Ovary (tissue), 9 donors: ENCODE data around the gene TLN1. TPM values are rescaled to one million over a fixed set of nuclear protein-coding genes. Genes with fewer than 3 reads are reported as not detected.

Experiments
- DNase-seq, 5 donors: peaks; one replicate each; pipeline ENCODE4 v3.0.0-alpha.2; 2019 to 2020
- H3K27ac ChIP-seq, 2 donors: fragments of 200-600 bp; one replicate each; pipeline versions ENCODE4 v1.5.1 to v1.8.0; 2019 to 2022
- H3K27me3 ChIP-seq: fragments of 200-600 bp; one replicate; pipeline ENCODE4 v1.8.0; 2022
- H3K36me3 ChIP-seq: fragments of 200-600 bp; sonication (generic); one replicate; pipeline ENCODE4 v1.5.1; 2019
- H3K4me1 ChIP-seq: one replicate; pipeline ENCODE4 v1.8.1; 2013; ENCODE audit warnings: mild to moderate bottlenecking, moderate library complexity; ENCODE audit not compliant: insufficient read depth
- H3K4me3 ChIP-seq: fragments of 200-600 bp; sonication (generic); one replicate; pipeline ENCODE4 v1.5.1; 2017
- H3K9me3 ChIP-seq, 2 donors: fragments of 200-600 bp in 1 of 2; sonication (generic) in 1 of 2; one replicate each; pipeline versions ENCODE4 v1.5.1 to v1.8.1; 2013 to 2019; ENCODE audit warnings: mild to moderate bottlenecking in 1 of 2, moderate library complexity in 1 of 2
- EP300 ChIP-seq: sonication (generic); formaldehyde crosslinking; IDR thresholded peaks from one replicate; pipeline ENCODE4 v1.6.1; 2017; ENCODE audit warnings: antibody characterized with exemption
- POLR2A ChIP-seq: fragments of 450-650 bp; IDR thresholded peaks from one replicate; pipeline ENCODE4 v1.6.1; 2017; ENCODE audit warnings: antibody characterized with exemption, mild to moderate bottlenecking, moderate library complexity
- WGBS, 3 donors: extraction: QIAGEN DNeasy Blood & Tissue Kit in 1 of 3; methylation state at CpG; one replicate each; pipeline versions ENCODE4 v1.1.5 to v1.1.7; 2013 to 2017; 5-methylcytosine and 5-hydroxymethylcytosine counted together
- intact Hi-C, 4 donors: fragments of 100-400 bp; cut with DNase I; formaldehyde crosslinking; loops; one replicate each; pipeline versions ENCODE4 v1.11.0 to v1.15.1; 2022 to 2023
- polyA plus RNA-seq, 2 donors: library from polyadenylated mRNA; stranded (reverse); fragments of 200-250 nt in 1 of 2; fragments of 350-450 nt in 1 of 2; fragmentation: Illumina TruSeq in 1 of 2; extraction: RNeasy Lipid Tissue Mini Kit (QIAGEN cat#74804) in 1 of 2; gene quantifications; one replicate each; pipeline ENCODE4 v1.2.3, GENCODE V29; 2013 to 2014
- total RNA-seq, 7 donors: library from RNA; depleted of rRNA in 2 of 7; stranded (reverse); fragments of >200 nt in 2 of 7; fragmentation: NEBNext Ultra II Directional in 3 of 7; extraction: Animal tissue kit (Norgen Biotek cat#: 25700) in 3 of 7; gene quantifications; one replicate each; pipeline versions ENCODE4 v1.1.0 to v1.2.4, GENCODE V29; 2016 to 2023
- TF ChIP-seq, protein P1 (sequence below), 3 donors: fragments of 450-650 bp in 2 of 3; fragments of 200-600 bp in 1 of 3; IDR thresholded peaks; one replicate each; pipeline versions ENCODE4 v1.5.1 to v1.8.0; 2016 to 2022; ENCODE audit warnings: antibody characterized with exemption in 3 of 3, mild to moderate bottlenecking in 1 of 3
- donor health status: DM: no; HTN: no; CAD: no; lungs with moderate emphysema.
- donor health status: DM: no; HTN: no; CAD: no.
- donor health status: Bipolar disorder and iron deficiency.
- donor health status: DM: yes; HTN: yes; CAD: no.
- donor health status: DM: no; HTN: no; CAD: no.
- donor health status: DM: yes; HTN: yes; CAD: no.

The TLN1 gene
- total and polyA plus RNA-seq, 9 donors = 106 to 344 (median 271) TPM

DNA sequence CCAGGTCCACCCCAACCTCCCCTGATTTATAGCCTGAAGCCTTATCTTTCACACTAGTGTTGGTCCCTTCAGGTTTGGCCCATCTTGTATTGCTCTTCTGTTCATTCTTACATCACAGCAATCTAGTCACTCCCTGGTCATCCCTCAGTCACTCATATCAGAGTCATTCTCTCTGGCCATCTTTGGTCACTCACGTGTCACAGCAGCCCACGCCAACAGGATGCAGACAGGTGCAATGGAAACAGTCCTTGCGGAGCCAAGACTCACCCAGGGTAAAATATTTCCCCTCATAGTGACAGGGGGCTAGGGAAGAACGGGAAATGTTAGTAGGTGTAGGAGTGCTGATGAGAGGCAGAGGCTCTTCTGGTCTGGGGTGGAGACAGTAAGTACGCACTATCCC, 21.5 kb upstream of the TLN1 start:
- intact Hi-C loops = loop anchor here in 1 of 4 donors (10.0 kb wide), 1 partner anchor 1711 kb away; the partner anchor contains the start of gene ZBTB5
- DNase-seq = no peak
- WGBS, 3 donors = 85 to 88% (median 85%) methylated on average over 5 of the region's 5 CpGs
- Histone ChIP-seq H3K27me3 (no peaks in the 10 kb centered on the region), H3K4me1 (peaks cover 9% of the 10 kb centered on the region), H3K27ac (no peak overlapping the region), H3K9me3 (no peaks in the 10 kb centered on the region), H3K36me3 (no peaks in the 10 kb centered on the region), H3K4me3 (no peak overlapping the region)
- TF ChIP-seq, protein P1, sequence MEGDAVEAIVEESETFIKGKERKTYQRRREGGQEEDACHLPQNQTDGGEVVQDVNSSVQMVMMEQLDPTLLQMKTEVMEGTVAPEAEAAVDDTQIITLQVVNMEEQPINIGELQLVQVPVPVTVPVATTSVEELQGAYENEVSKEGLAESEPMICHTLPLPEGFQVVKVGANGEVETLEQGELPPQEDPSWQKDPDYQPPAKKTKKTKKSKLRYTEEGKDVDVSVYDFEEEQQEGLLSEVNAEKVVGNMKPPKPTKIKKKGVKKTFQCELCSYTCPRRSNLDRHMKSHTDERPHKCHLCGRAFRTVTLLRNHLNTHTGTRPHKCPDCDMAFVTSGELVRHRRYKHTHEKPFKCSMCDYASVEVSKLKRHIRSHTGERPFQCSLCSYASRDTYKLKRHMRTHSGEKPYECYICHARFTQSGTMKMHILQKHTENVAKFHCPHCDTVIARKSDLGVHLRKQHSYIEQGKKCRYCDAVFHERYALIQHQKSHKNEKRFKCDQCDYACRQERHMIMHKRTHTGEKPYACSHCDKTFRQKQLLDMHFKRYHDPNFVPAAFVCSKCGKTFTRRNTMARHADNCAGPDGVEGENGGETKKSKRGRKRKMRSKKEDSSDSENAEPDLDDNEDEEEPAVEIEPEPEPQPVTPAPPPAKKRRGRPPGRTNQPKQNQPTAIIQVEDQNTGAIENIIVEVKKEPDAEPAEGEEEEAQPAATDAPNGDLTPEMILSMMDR (IDR thresholded peaks at IDR 0.05) = no peak

DNA sequence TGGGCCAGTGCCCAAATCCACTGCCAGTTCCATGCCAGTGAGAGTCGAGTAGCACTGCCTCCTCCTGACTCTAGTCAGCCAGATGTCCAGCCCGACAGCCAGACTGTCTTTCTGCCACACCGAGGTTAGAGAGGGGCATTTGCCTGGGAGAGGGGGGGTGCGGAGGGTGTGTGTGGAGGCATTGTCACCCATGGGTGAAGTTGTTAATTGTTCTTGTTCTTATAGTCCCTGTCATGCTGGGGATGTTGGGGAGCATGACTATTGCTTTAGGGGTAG, 18.2 kb upstream of the TLN1 start:
- Histone ChIP-seq H3K36me3 (no peaks in the 10 kb centered on the region), H3K27ac (no peak overlapping the region), H3K9me3 (no peaks in the 10 kb centered on the region), H3K4me3 (no peak overlapping the region), H3K27me3 (no peaks in the 10 kb centered on the region), H3K4me1 (peaks cover 22% of the 10 kb centered on the region)
- no peak for DNase-seq
- 49 to 61% (median 54%) methylated on average over 4 of the region's 4 CpGs for WGBS, 3 donors
- intact Hi-C loops = loop anchor here in 1 of 4 donors (10.0 kb wide), 1 partner anchor 1715 kb away; the partner anchor contains the start of gene ZBTB5
- TF ChIP-seq, protein P1 (IDR thresholded peaks at IDR 0.05) = no peak
- TF ChIP-seq POLR2A (no peak), EP300 (no peak)

DNA sequence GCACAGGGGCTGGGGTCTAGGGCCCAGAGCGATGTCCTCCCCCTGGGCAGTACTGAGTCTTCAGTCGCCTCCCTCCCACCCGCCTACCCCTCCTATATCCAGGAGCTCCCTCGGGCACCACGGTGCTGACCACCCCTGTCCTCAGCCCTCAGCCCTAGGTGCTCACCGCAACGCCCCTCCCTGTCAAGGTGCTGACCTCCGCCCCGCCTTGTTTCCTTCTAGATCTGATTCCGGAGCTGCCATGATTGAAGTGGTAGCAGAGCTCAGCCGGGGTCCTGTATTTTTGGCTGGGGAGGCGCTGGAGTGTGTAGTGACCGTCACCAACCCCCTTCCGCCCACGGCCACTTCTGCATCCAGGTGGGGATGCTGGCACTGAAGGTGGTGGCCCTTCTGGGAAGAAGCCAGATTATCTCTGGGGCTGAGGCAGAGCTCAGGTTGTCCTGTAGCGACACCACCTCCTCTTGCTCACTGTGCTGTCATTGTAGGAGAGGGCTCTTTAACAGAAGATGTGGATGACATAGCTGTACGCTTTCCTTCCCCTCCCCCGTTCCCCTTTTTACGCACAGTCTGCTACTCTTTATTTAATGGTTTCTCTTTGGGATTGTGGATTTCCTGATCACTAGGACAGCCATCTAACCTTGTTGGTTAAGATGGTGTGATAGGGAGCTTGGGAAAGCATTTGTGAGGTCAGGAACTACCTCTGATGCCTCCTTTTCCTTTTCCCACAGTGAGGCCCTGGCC, 17.7 kb upstream of the TLN1 start:
- H3K4me1 ChIP-seq = peaks cover 22% of the 10 kb centered on the region
- no peaks in the 10 kb centered on the region for H3K36me3 ChIP-seq
- H3K27me3 ChIP-seq = no peaks in the 10 kb centered on the region
- TF ChIP-seq, protein P1 (IDR thresholded peaks at IDR 0.05) = no peak
- TF ChIP-seq POLR2A (no peak), EP300 (no peak)
- peak in 1 of 5 donors; percentile 45 for DNase-seq
- no peaks in the 10 kb centered on the region for H3K9me3 ChIP-seq
- H3K4me3 ChIP-seq = peak overlapping the region; percentile 80
- intact Hi-C loops = loop anchor here in 1 of 4 donors (10.0 kb wide), 1 partner anchor 1715 kb away; the partner anchor contains the start of gene ZBTB5
- 3 to 5% (median 4%) methylated on average over 19 of the region's 19 CpGs for WGBS, 3 donors
- peak overlapping the region; percentile 69 to 88 for H3K27ac ChIP-seq

DNA sequence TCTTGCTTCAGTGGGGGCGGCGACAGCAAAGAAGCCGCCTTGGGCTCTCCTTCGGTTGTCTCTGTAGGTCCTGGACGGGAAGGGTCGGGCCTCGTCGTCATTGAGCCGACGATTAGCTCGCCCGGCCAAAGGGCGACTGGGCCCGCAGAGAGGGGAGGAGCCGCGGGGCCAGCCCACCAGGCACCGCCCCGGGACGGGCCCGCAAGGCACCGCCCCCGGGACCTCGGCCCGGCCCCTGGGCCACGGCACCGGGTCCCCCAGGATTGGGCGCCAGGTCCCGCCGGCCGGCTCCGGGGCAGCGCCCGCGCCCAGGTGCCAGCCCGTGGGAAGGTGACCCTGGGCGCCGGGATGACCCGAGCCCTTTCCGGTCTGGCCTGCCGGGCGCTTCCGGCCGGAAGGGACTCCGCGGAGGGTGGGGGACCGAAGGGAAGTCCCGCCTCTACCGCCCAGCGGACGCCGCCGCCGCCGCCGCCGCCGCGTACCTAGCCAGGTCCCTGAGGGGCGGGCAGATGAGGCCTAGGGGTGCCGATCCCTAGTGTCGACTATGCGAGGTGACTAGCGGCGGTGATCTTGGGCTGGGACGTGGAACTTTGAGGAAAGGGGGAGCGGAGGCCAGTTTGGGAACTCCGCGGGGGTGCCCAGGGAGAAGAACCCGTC, 17.0 kb upstream of the TLN1 start, which contains the start of the genes GBA2 and RGP1:
Gene GBA2 (minus strand): TSS at position 371 of the 657 bp plus-strand sequence. CDS start 524 bp downstream, outside the sequence.
Gene RGP1 (plus strand): TSS at position 430 of the 657 bp plus-strand sequence. CDS start 469 bp downstream, outside the sequence.
- DNase-seq = peak; percentile 78 to 87 (median 80)
- H3K27ac ChIP-seq = peak within 1 kb of the TSS; percentile 69 to 88
- H3K27me3 ChIP-seq = no peaks in the 10 kb centered on the region
- H3K4me1 ChIP-seq = peaks cover 22% of the 10 kb centered on the region
- intact Hi-C loops = no loop called here
- H3K4me3 ChIP-seq = peak within 1 kb of the TSS; percentile 80
- WGBS, 3 donors = 0 to 1% (median 0%) methylated on average over 57 to 69 of the region's 69 CpGs
- no peaks in the 10 kb centered on the region for H3K36me3 ChIP-seq
- TF ChIP-seq, protein P1 (IDR thresholded peaks at IDR 0.05) = no peak
- no peak for TF ChIP-seq EP300
- TF ChIP-seq POLR2A = peak; percentile 47
- H3K9me3 ChIP-seq = no peaks in the 10 kb centered on the region
